Measurements from ENCODE around the gene RNF144B. TPM values are rescaled to one million over a fixed set of nuclear protein-coding genes. Genes with fewer than 3 reads are reported as not detected.

Gene RNF144B
- total RNA-seq, 3 donors from 2014 or later = 24.3 to 37.0 (median 24.8) TPM

DNA sequence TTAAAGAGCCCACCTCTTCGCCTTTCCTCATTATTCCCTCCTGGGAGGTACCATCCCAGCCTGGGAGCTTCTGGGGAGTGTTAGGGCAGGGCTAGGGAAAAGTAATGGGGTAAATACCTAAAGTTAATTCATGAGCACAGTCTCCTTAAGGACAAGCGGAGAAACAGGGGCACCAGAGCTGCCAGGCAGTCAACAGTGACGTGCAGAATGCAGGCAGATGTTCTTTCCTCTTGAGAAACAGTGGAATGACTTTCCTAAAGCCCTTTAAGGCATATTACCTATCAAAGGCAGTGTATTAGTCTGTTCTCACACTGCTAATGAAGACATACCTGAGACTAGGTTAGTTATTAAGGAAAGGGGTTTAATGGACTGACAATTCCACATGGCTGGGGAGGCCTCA, 76.3 kb downstream of the RNF144B start:
- TF ChIP-seq POLR2A (IDR thresholded peaks at IDR 0.05) (no peak), POLR2AphosphoS5 (IDR thresholded peaks at IDR 0.05) (no peak)
- TF ChIP-seq, protein P1, sequence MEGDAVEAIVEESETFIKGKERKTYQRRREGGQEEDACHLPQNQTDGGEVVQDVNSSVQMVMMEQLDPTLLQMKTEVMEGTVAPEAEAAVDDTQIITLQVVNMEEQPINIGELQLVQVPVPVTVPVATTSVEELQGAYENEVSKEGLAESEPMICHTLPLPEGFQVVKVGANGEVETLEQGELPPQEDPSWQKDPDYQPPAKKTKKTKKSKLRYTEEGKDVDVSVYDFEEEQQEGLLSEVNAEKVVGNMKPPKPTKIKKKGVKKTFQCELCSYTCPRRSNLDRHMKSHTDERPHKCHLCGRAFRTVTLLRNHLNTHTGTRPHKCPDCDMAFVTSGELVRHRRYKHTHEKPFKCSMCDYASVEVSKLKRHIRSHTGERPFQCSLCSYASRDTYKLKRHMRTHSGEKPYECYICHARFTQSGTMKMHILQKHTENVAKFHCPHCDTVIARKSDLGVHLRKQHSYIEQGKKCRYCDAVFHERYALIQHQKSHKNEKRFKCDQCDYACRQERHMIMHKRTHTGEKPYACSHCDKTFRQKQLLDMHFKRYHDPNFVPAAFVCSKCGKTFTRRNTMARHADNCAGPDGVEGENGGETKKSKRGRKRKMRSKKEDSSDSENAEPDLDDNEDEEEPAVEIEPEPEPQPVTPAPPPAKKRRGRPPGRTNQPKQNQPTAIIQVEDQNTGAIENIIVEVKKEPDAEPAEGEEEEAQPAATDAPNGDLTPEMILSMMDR (IDR thresholded peaks at IDR 0.05) = no peak
- intact Hi-C loops (cut with DNase I; ENCODE audit: low total_unique reads) = no loop called here
- no peak for DNase-seq (ENCODE audit: low spot score in 2 of 2)
- no peak overlapping the region for H3K4me3 ChIP-seq
- H3K27me3 ChIP-seq = no peaks in the 10 kb centered on the region
- no peaks in the 10 kb centered on the region for H3K9me3 ChIP-seq
- no peaks in the 10 kb centered on the region for H3K36me3 ChIP-seq
- H3K4me1 ChIP-seq = no peaks in the 10 kb centered on the region
- no peak overlapping the region for H3K27ac ChIP-seq

DNA sequence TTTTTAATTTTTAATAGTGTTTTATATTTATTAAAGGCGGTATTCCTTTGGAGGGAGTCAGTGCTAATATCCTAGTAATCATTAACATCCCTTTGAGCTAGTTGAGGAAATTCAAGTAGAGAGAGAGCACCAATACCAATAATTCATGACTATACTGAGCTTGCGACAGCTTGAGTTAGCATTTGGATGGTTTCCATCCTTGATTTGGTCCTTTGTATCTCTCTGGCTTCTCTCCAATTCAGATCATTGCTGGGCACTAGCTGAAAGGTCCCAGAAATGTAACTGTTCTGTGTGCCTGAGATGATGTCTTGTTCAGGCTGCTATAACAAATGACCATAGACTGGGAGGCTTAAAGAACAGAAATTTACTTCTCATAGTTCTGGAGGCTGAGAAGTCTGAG, 77.0 kb downstream of the RNF144B start:
- no peaks in the 10 kb centered on the region for H3K36me3 ChIP-seq

DNA sequence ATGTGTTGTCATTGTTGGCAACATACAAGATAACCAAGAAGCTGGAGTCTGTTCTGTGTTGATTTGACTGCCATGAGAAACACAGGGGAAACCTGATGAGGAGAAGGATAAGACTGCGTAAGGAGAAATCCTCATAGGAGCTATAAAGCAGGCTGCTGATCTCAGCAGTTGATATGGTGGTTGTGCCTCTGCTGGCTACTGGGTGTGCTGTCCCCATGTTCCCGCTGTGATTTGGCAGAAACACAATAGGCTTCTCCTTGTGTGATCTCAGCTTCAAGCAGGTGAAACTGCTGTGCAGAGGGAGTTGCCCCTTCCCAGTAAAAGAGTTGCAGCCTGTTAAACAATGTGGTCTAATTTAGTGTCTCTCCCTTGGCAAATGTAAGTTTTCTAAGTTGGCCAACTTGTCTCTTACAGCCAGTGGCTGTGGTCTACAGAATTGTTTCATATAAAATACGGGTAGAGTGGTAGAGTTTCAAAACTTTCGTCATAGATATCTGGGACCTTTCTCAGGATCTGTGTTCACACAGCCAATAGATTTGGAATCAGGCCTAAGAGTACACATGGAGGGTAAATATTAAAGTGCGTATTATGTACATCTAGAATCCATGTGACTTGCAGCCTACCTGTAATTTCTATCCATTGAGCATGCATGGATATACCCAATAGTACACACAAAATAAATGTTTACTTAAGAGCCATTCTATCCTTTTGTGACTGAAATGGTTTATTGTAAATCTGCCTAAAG, 78.4 kb downstream of the RNF144B start:
- intact Hi-C loops (cut with DNase I; ENCODE audit: low total_unique reads) = no loop called here
- Histone ChIP-seq H3K27me3 (no peaks in the 10 kb centered on the region), H3K9me3 (no peaks in the 10 kb centered on the region), H3K4me3 (no peak overlapping the region), H3K36me3 (no peaks in the 10 kb centered on the region), H3K4me1 (no peaks in the 10 kb centered on the region), H3K27ac (no peak overlapping the region)
- TF ChIP-seq POLR2A (IDR thresholded peaks at IDR 0.05) (no peak), POLR2AphosphoS5 (IDR thresholded peaks at IDR 0.05) (no peak)
- TF ChIP-seq, protein P1 (IDR thresholded peaks at IDR 0.05) = no peak
- DNase-seq (ENCODE audit: low spot score in 2 of 2) = no peak

More for the DNA sequence above, 77.0 kb downstream of the RNF144B start:
- Histone ChIP-seq H3K4me1 (no peaks in the 10 kb centered on the region), H3K27me3 (no peaks in the 10 kb centered on the region), H3K9me3 (no peaks in the 10 kb centered on the region), H3K4me3 (no peak overlapping the region), H3K27ac (no peak overlapping the region)
- DNase-seq (ENCODE audit: low spot score in 2 of 2) = no peak
- TF ChIP-seq POLR2AphosphoS5 (IDR thresholded peaks at IDR 0.05) (no peak), POLR2A (IDR thresholded peaks at IDR 0.05) (no peak)
- TF ChIP-seq, protein P1 (IDR thresholded peaks at IDR 0.05) = no peak
- intact Hi-C loops (cut with DNase I; ENCODE audit: low total_unique reads) = no loop called here

DNA sequence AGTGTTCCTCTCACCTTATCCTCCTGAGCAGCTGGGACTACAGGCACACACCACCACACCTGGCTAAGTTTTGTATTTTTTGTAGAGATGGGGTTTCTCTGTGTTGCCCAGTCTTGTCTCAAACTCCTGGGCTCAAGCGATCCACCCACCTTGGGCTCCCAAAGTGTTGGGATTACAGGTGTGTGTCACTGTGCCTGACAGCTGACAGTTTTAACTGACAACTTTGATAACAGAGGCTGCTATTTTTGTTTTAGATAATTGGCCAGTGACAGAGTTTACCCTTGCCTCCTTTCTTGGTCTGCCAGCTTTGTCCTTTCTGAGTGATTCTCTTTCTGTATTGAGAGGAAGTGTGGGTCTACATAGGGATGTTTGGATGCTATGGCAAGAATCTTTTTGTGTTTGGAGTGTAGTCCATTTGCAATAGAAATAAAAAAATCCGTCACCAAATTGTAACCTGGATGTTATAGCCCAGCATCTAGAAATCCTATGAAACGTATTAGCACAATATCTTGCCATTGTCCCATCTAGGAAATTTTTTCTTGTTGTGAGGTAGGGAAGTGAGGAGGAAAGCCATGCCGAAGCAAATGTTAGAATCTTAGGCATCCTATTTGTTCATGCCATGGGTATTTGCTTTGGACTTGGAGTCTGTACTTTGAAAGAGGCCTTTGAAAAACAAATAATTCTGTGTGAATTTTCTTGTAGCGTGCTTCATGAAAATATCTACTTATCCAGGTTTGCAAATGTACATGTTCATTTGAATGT, 80.8 kb downstream of the RNF144B start:
- H3K27ac ChIP-seq = no peak overlapping the region
- H3K9me3 ChIP-seq = no peaks in the 10 kb centered on the region
- DNase-seq (ENCODE audit: low spot score in 2 of 2) = no peak
- H3K27me3 ChIP-seq = no peaks in the 10 kb centered on the region
- H3K4me1 ChIP-seq = no peaks in the 10 kb centered on the region
- TF ChIP-seq POLR2A (IDR thresholded peaks at IDR 0.05) (no peak), POLR2AphosphoS5 (IDR thresholded peaks at IDR 0.05) (no peak)
- TF ChIP-seq, protein P1 (IDR thresholded peaks at IDR 0.05) = no peak
- H3K4me3 ChIP-seq = no peak overlapping the region
- intact Hi-C loops (cut with DNase I; ENCODE audit: low total_unique reads) = no loop called here
- H3K36me3 ChIP-seq = no peaks in the 10 kb centered on the region

DNA sequence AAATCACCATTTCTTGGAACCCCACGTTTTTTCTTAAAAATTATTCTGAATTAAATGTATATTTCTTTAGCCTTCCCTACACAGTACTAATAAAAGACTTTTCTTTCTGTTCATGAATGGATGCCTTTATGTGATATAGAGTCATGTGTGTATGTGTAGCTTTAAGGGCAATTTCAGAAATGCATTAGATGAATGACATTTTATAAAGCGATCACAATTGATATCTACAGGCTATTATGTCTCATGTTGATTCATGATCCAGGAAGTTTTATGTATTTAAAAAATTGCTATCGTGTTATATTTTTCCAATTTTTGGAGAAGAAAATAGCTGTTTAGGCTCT, 81.3 kb downstream of the RNF144B start:
- intact Hi-C loops (cut with DNase I; ENCODE audit: low total_unique reads) = no loop called here
- DNase-seq (ENCODE audit: low spot score in 2 of 2) = no peak
- TF ChIP-seq POLR2A (IDR thresholded peaks at IDR 0.05) (no peak), POLR2AphosphoS5 (IDR thresholded peaks at IDR 0.05) (no peak)
- Histone ChIP-seq H3K4me3 (no peak overlapping the region), H3K27me3 (no peaks in the 10 kb centered on the region), H3K27ac (no peak overlapping the region), H3K36me3 (no peaks in the 10 kb centered on the region), H3K4me1 (no peaks in the 10 kb centered on the region), H3K9me3 (no peaks in the 10 kb centered on the region)
